Breast epithelium (tissue), 4 donors: ENCODE results near the gene METRN. TPM values are rescaled to one million over a fixed set of nuclear protein-coding genes. Genes with fewer than 3 reads are reported as not detected.

Source experiments
- DNase-seq, 2 donors: peaks; one replicate each; pipeline ENCODE4 v3.0.0-alpha.2; 2019; ENCODE audit warnings: low spot score in 2 of 2
- H3K27ac ChIP-seq, 2 donors: fragments of 200-600 bp; sonication (generic) in 1 of 2; one replicate each; pipeline ENCODE4 v1.5.1; 2016 to 2019; ENCODE audit warnings: mild to moderate bottlenecking in 1 of 2
- H3K27me3 ChIP-seq, 2 donors: fragments of 200-600 bp; sonication (generic) in 1 of 2; one replicate each; pipeline versions ENCODE4 v1.5.1 to v1.6.0; 2017 to 2019; ENCODE audit warnings: control low read depth in 1 of 2, mild to moderate bottlenecking in 1 of 2
- H3K36me3 ChIP-seq: fragments of 200-600 bp; one replicate; pipeline ENCODE4 v1.5.1; 2019
- H3K4me1 ChIP-seq, 2 donors: fragments of 200-600 bp; sonication (generic); one replicate each; pipeline ENCODE4 v1.5.1; 2016 to 2019; ENCODE audit warnings: control low read depth in 1 of 2
- H3K4me3 ChIP-seq, 3 donors: fragments of 200-600 bp; sonication (generic); 1 replicate in 2 of 3; 2 replicates in 1 of 3; pipeline ENCODE4 v1.5.1; 2016 to 2019; ENCODE audit warnings: mild to moderate bottlenecking in 3 of 3, moderate library complexity in 2 of 3
- H3K9me3 ChIP-seq, 2 donors: fragments of 200-600 bp; sonication (generic) in 1 of 2; one replicate each; pipeline ENCODE4 v1.5.1; 2016 to 2019; ENCODE audit warnings: control low read depth in 1 of 2
- POLR2A ChIP-seq: fragments of 450-650 bp; IDR thresholded peaks from one replicate; pipeline ENCODE4 v1.6.1; 2016; ENCODE audit warnings: antibody characterized with exemption, mild to moderate bottlenecking, moderate library complexity
- POLR2AphosphoS5 ChIP-seq, 3 donors: sonication (generic); formaldehyde crosslinking; IDR thresholded peaks; one replicate each; pipeline ENCODE4 v1.6.1; 2017; ENCODE audit warnings: antibody characterized with exemption in 3 of 3
- intact Hi-C: fragments of 100-400 bp; cut with DNase I; formaldehyde crosslinking; loops from one replicate; pipeline ENCODE4 v1.15.1; 2023; ENCODE audit warnings: low total_unique reads
- total RNA-seq, 3 donors: library from RNA; depleted of rRNA; stranded (reverse); fragments of >200 nt; gene quantifications; one replicate each; pipeline ENCODE4 v1.1.0, GENCODE V29; 2016
- TF ChIP-seq, protein P1 (sequence below), 3 donors: fragments of 450-650 bp; IDR thresholded peaks; one replicate each; pipeline ENCODE4 v1.5.1; 2016 to 2017; ENCODE audit warnings: antibody characterized with exemption in 3 of 3, mild to moderate bottlenecking in 3 of 3, moderate library complexity in 3 of 3

METRN gene
- total RNA-seq, 3 donors from 2014 or later, result 23.6 to 30.2 (median 24.3) TPM

DNA sequence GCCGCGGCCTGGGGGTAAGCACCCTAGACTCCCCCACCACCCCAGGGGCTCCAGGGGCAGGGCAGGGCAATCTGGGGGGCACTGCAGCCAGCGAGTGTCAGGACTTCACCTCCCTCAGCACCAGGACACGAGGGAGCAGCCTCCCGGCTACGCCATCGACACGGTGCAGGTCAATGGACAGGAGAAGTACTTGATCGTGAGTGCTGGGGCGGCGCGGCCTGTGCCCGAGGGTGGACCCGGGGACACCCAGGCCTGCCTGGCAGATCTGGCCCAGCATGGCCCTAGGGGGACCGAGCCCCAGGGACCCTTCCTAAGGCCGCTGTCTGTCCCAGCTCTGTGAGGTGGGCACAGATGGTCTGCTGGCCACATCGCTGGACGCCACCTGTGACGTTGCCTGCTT is 42.5 kb upstream of the METRN start:
- no peak for DNase-seq
- no peak overlapping the region for H3K27ac ChIP-seq
- intact Hi-C loops, result no loop called here
- peaks cover 10% of the 10 kb centered on the region for H3K36me3 ChIP-seq
- no peak for TF ChIP-seq POLR2AphosphoS5 (IDR thresholded peaks at IDR 0.05)
- TF ChIP-seq POLR2A, result no peak
- TF ChIP-seq, protein P1, sequence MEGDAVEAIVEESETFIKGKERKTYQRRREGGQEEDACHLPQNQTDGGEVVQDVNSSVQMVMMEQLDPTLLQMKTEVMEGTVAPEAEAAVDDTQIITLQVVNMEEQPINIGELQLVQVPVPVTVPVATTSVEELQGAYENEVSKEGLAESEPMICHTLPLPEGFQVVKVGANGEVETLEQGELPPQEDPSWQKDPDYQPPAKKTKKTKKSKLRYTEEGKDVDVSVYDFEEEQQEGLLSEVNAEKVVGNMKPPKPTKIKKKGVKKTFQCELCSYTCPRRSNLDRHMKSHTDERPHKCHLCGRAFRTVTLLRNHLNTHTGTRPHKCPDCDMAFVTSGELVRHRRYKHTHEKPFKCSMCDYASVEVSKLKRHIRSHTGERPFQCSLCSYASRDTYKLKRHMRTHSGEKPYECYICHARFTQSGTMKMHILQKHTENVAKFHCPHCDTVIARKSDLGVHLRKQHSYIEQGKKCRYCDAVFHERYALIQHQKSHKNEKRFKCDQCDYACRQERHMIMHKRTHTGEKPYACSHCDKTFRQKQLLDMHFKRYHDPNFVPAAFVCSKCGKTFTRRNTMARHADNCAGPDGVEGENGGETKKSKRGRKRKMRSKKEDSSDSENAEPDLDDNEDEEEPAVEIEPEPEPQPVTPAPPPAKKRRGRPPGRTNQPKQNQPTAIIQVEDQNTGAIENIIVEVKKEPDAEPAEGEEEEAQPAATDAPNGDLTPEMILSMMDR (IDR thresholded peaks at IDR 0.05), result no peak
- no peaks in the 10 kb centered on the region for H3K27me3 ChIP-seq
- H3K9me3 ChIP-seq, result no peaks in the 10 kb centered on the region
- H3K4me3 ChIP-seq, result no peak overlapping the region
- H3K4me1 ChIP-seq, result peaks cover 4 to 5% of the 10 kb centered on the region in 2 donors

DNA sequence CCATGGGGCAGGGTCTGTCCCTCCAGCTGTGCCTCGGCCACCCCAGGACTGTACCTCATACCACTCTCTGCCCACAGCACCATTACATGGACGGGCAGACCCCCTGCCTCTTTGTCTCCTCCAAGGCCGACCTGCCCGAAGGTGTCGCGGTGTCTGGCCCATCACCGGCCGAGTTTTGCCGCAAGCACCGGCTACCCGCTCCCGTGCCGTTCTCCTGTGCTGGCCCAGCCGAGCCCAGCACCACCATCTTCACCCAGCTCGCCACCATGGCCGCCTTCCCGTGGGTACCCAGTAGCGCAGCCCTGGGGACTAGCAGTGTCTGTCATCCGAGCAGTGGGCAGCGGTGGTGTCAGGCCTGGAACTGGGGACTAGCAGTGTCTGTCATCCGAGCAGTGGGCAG is 42.1 kb upstream of the METRN start:
- no peak for DNase-seq
- TF ChIP-seq POLR2AphosphoS5 (IDR thresholded peaks at IDR 0.05) (no peak), POLR2A (no peak)
- TF ChIP-seq, protein P1 (IDR thresholded peaks at IDR 0.05), result no peak
- no peak overlapping the region for H3K4me3 ChIP-seq
- H3K36me3 ChIP-seq, result peaks cover 10% of the 10 kb centered on the region
- intact Hi-C loops, result no loop called here
- no peaks in the 10 kb centered on the region for H3K27me3 ChIP-seq
- H3K9me3 ChIP-seq, result no peaks in the 10 kb centered on the region
- H3K27ac ChIP-seq, result no peak overlapping the region
- peaks cover 0 to 5% of the 10 kb centered on the region in 2 donors for H3K4me1 ChIP-seq

DNA sequence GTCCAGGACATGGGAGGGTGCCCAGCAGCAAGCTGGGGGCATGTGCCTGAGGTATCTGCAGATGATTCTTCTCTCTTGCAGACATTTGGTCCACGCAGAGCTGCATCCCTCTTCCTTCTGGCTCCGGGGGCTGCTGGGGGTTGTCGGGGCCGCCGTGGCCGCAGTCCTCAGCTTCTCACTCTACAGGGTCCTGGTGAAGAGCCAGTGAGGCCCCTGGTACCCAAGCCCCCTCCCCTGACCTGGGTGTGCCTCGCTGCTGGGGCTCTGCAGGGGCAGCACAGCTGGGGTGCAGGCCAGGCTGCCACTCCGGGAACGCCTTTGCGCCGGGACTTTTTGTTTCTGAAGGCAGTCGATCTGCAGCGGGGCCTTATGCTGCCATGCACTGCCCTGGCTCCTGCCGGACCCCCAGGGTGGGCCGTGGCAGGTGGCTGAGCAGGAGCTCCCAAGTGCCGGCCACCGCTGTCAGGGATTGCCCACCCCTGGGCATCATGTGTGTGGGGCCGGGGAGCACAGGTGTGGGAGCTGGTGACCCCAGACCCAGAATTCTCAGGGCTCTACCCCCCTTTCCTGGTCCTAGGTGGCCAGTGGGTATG is 41.4 kb upstream of the METRN start:
- DNase-seq, result no peak
- H3K27me3 ChIP-seq, result no peaks in the 10 kb centered on the region
- peaks cover 10% of the 10 kb centered on the region for H3K36me3 ChIP-seq
- no peaks in the 10 kb centered on the region for H3K9me3 ChIP-seq
- intact Hi-C loops, result no loop called here
- TF ChIP-seq POLR2AphosphoS5 (IDR thresholded peaks at IDR 0.05), result no peak
- H3K4me1 ChIP-seq, result peaks cover 0 to 5% of the 10 kb centered on the region in 2 donors
- no peak overlapping the region for H3K27ac ChIP-seq
- no peak overlapping the region for H3K4me3 ChIP-seq

DNA sequence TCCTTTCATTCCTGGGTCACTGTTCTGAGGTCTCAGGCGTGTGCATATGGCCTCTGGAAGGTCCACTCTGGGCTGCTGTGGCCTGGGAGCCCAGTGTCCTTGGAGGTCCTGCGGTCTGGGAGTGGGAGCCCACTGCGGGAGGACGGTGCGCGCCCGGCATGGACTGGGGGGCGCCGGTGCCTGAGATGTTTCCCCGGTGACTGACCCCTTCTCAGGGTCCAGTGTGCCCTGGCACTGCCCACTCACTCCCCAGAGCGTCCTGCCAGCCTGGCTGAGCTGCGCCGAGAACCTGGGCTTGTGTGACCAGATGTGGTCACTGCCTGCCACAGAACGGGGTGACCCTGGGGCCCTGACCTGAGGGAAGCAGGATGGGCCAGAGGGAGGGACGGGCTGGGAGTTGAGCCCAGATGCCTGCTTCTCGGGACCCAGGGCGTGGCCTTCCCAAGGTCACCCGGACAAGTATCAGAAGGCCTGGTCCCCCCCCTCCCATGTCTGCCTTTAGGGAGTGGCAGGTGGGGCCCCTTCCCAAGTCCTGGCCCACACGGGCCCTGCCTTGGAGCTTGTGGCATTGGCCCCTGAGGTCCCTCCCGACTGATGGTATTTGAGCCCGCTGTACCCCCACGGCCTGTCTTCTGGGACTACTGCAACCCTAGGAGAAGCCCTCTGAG is 40.6 kb upstream of the METRN start:
- no peak for DNase-seq
- TF ChIP-seq POLR2AphosphoS5 (IDR thresholded peaks at IDR 0.05) (no peak), POLR2A (no peak)
- TF ChIP-seq, protein P1 (IDR thresholded peaks at IDR 0.05), result no peak
- intact Hi-C loops, result no loop called here
- Histone ChIP-seq H3K27ac (no peak overlapping the region), H3K4me1 (peaks cover 0 to 9% of the 10 kb centered on the region in 2 donors), H3K27me3 (no peaks in the 10 kb centered on the region), H3K4me3 (no peak overlapping the region), H3K9me3 (no peaks in the 10 kb centered on the region), H3K36me3 (peaks cover 10% of the 10 kb centered on the region)

DNA sequence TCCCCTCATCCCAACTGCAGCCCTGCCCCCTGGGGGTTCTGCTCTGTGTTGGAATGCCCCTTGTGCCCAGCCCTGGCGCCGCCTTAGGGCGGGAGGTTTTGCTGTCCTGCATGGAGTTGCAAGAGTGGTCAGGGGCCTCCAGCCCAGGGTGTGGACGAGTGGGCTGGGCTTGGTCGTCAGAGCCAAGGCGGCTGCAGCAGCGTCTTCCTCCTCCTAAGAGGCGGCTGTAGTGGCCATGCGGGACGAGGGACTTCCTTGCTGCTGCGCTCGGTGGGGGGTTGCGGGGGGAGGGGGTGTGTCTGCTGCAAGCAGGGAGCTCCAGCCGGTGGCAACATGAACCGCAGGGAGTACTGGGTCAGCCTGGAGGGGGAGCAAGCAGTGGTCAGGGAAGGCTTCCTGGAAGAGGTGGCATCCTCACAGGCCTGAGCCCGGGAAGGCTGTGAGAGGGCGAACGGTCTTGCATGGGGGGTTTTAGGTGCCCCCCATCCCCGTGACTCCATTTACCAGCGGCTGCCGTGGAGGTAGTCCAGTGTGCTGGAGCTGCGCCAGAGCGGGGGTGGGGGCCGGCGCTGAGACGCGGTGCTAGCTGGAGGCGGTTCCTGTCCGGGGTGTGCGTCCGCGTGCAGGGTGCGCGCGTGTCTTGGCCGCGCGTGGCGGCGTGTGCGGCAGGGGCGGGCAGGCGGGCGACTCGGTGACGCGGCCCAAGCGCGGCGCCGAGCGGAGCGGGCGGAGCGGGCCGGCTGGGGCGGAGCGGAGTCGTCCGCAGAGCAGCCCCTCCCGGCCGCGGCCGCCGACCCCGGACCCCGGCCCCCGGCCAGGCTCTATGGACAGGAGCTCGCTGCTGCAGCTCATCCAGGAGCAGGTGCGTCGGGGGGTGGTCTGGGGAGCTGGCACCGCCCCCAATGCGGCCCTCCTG is 39.7 kb upstream of the METRN start, which contains the start of gene RHBDL1:
TSS of gene RHBDL1 (plus strand) at position 704 of the 916 bp plus-strand sequence. CDS start at position 824, 120 bp downstream.
- no peak for TF ChIP-seq POLR2AphosphoS5 (IDR thresholded peaks at IDR 0.05)
- TF ChIP-seq, protein P1 (IDR thresholded peaks at IDR 0.05), result no peak
- no peak for TF ChIP-seq POLR2A
- DNase-seq, result no peak
- no peaks in the 10 kb centered on the region for H3K9me3 ChIP-seq
- intact Hi-C loops, result no loop called here
- peaks cover 7% of the 10 kb centered on the region for H3K36me3 ChIP-seq
- peak within 1 kb of the TSS in 1 of 2 donors; percentile 7 for H3K27ac ChIP-seq
- peak within 1 kb of the TSS; percentile 25 to 67 (median 33) for H3K4me3 ChIP-seq
- peaks cover 0 to 9% of the 10 kb centered on the region in 2 donors for H3K4me1 ChIP-seq
- no peaks in the 10 kb centered on the region for H3K27me3 ChIP-seq
